ENCODE results near the gene NINJ1.

- no peak for TF ChIP-seq ZNF274 (IDR thresholded peaks at IDR 0.05; ENCODE audit: low read depth, low read length)
- TF ChIP-seq YY1 (IDR thresholded peaks at IDR 0.05; ENCODE audit: insufficient read depth, insufficient read length), result no peak
- no peak for TF ChIP-seq SUZ12 (IDR thresholded peaks at IDR 0.05; ENCODE audit: extremely low read depth, insufficient read depth, insufficient read length)
Measured at GRCh38 chr9:93137362-93137761, 3.3 kb upstream of the NINJ1 start.
